GM21526 (cell line): Measurements from ENCODE around the gene TGIF1.
A peak's percentile ranks its signal among the peaks of the same experiment; 100 is the strongest.

ENCODE experiments used
- ATAC-seq: cut with Tn5 transposase; IDR thresholded peaks from one replicate; pipeline ENCODE4 v1.9.1; 2021; ENCODE audit warnings: moderate library complexity; ENCODE audit not compliant: unreplicated experiment, low FRiP score

TGIF1 gene

DNA sequence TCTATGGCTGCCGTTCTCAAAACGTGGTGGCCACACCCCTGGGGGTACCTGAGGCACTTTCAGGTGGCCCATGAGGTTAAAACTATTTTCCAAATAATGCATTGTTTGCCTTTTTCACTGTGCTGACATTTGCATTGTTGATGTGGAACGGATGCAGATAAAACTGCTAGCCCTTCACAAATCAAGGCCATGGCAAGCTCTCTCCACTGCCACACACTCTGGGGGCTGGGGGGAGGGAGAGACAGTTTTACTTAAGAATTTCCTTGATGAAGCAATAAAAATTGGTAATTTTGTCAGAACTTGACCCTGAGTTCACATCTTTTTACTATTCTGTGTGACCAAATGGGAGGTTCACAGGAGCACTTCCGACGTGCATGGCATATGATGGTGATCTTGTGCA lies 22.0 kb upstream of the TGIF1 start:
- no peak for ATAC-seq

GRCh38 chr18:3429121-3429520 lies 20.9 kb upstream of the TGIF1 start:
- ATAC-seq: no peak

DNA sequence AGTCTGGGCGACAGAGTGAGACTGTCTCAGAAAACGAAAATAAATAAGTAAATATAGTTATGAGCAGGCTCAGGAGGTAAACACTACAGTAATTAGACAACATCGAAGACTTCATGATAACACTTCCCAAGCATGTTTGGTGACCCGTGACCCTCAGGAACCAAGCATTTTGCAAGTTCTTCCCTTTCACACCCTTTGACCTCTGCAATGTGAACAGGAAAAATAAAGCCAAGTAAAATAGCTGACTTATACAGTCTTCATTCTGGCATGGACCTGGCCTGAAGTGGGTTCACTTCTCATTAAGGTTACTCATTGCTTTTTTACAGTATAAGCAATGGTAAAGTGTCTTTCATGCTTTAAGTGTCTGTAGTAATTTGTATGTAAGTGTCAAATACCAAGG lies 15.3 kb upstream of the TGIF1 start:
- ATAC-seq: no peak

- no peak for ATAC-seq
Measured at GRCh38 chr18:3440341-3440740, 9.6 kb upstream of the TGIF1 start.

DNA sequence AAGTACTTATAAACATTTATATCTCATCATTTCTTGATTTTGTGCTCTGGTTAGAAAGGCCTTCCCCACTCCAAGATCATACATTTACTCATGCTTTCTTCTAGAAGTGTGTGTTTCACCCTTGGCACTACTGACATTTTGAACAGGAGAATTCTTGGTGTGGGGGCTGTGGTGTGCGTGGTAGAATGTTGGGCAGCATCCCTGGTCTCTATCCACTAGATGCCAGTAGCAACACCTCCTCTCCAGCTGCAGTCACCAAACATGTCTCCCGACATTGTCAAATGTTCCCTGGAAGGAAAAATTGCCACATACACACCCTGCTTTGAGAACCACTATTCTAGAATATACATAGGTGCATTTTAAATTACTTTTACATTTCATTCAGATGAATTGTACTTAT lies 8.7 kb upstream of the TGIF1 start:
- ATAC-seq: no peak

- ATAC-seq: no peak
Measured at GRCh38 chr18:3442919-3443318, 7.1 kb upstream of the TGIF1 start.

DNA sequence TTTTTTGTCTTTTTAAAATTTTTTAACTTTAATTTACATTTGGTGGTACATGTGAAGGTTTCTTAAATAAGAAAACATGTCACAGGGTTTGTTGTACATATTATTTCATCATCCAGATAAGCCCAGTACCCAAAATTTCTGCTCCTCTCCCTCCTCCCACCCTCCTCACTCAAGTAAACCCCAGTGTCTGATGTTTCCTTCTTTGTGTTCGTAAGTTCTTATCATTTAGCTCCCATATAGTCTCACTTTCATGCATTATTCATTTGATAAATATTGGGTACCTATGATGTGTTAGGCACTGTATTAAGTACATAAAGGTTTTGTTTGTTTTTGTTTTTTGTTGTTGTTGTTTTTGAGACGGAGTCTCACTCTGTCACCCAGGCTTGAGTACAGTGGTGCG lies 5.7 kb upstream of the TGIF1 start:
- ATAC-seq: no peak

GRCh38 chr18:3444954-3445353 lies 5.0 kb upstream of the TGIF1 start:
- no peak for ATAC-seq

DNA sequence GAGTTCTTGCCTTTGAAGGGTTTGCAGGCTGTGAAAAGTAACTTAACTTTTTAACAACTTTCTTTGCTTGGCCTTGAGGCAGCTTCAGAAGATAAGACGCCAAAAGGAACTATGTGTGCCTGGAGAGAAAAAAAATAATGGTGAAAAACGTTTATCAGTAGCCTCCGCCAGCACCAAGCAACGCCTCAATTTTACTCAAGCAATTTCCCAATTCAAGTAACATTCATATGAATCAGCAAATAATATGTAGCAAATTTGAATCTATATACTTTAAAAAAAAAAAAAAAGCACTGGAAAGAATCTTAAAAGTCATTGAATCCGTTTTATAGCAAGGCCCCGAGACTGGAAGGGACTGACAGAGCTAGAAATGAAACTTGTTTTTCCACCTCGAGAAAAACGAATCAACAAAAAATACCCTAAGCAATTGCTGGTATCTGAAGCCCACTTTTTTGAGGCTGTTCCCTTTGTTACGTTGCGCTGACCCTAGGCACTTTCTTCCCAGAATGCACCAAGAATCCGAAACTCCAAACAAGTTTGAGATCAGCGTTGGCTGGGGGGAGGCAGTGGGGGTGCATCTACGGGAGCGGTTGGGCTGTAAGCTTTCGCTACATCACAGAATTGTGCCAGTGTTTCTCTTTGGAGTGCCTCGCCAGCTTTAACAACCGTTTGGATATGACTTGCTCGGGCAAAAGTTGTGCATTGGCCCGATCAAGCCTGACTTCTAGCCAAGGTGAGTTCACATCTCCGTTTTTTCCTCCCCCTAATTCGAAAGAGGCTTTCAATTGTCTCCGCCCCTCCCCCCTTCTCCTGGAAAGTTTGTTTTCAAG lies 2.7 kb upstream of the TGIF1 start:
- no peak for ATAC-seq

DNA sequence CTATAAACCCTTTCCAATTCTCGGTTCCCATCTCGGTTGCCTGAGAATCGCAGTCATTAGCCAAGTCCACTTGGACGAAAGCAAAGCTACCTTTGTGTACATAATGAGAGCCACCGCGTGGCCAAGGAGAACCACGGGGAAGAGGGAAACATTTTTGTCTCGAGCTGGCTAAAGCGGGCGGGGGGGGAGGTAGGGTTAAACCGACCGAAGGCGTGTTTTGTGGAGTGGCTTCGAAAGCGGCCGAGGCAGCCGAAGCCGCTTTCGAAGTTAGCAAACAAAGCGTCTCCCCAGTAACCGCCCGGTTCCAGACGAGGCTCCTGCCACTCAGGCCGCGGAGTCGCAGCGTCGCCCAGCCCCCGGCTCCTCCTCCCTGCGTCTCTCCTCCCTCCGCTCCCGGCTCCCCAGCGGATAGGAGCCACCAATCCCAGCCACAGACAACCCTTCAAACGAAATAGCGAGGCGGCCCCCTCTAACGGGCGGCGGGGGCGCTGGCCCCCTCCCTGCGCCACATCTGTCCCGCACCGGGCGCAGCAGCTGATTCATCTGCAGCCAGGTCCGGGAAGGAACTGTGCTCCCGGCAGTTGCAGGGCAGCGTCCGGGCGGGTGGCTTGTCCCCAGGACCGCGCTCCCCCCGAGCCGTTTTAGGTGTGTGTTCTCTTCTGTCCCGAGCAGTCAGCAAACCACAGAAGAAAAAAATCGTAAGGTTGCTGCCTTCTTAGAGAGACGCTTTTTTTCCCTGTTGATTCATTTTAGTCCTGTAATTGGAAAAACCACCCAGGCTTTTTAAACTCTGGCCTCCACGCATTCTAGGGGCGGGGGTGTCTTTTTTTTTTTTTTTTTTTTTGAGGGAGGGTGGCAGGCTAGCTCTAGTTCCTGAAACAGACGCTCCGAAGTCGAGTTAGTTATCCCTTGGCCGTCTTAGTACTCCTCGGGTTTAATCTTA lies 1.8 kb upstream of the TGIF1 start:
- peak; percentile 73 for ATAC-seq

GRCh38 chr18:3448838-3449511 lies 997 bp upstream of the TGIF1 start:
- ATAC-seq: peak; percentile 47

DNA sequence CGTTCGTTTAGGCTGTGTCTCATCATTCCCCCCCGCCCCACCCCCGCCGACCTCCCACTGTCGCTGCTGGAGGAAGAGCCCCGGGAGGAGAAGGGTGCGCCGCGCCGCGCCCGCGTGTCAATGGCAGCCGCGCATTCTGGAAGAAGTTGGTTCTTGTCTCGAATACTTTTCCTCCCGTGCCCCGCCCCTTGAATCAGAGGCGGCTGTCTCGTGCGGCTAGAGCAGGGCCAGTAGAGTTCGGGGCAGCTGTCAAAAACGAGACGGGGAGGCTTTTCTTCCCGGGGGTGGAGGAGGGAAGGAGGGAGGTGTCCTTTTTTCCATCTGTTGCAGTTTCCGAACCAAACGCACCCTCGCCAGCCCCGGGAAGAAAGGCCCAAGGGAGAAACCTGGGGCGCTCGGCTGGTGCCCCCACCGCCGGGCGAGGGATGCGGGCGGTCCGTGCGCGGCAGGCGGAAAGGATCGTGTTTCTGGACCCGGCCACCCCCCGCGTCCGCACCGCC lies 410 bp upstream of the TGIF1 start:
- peak; percentile 10 for ATAC-seq

- no peak for ATAC-seq
Measured at GRCh38 chr18:3450799-3451182, 819 bp downstream of the TGIF1 start.

GRCh38 chr18:3451183-3451988 lies 1.4 kb downstream of the TGIF1 start:
- ATAC-seq: no peak

DNA sequence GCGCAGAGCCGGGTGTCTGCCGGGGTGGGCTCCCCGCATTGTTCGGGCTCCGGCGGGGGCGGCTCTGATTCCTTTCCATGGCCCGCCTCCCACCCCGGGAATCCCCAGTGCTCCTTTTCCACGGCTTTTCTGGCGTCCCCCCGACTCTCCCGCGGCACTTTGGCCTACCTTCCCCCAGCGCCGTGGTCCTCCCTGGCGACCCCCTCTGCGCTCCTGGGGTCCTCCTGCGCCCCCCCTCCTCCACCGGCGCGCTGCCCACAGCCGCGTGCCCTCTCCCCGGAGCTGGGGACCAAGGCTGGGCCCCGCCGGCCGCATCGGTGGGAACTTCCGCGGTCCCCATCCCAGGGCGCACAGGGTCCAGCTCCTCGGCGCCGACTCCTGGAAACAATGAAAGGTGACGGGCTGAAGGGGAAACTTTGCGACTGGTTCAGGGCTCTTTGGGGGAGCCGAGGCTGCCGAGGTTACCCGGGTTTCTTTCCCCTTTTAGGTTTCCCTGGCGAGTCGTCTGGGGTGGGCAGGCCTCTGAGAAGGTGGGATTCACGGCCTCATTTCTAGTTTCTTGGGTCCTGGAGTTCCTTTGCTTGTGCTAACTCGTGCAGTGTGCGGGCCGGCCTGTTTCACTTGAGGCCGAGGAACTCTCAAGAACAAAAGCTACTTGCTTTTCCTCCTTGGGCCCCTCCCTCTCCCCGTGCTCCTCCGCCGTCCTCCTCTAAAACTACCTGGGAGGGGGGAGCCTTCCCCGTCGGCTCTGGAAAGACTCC lies 2.2 kb downstream of the TGIF1 start:
- no peak for ATAC-seq

DNA sequence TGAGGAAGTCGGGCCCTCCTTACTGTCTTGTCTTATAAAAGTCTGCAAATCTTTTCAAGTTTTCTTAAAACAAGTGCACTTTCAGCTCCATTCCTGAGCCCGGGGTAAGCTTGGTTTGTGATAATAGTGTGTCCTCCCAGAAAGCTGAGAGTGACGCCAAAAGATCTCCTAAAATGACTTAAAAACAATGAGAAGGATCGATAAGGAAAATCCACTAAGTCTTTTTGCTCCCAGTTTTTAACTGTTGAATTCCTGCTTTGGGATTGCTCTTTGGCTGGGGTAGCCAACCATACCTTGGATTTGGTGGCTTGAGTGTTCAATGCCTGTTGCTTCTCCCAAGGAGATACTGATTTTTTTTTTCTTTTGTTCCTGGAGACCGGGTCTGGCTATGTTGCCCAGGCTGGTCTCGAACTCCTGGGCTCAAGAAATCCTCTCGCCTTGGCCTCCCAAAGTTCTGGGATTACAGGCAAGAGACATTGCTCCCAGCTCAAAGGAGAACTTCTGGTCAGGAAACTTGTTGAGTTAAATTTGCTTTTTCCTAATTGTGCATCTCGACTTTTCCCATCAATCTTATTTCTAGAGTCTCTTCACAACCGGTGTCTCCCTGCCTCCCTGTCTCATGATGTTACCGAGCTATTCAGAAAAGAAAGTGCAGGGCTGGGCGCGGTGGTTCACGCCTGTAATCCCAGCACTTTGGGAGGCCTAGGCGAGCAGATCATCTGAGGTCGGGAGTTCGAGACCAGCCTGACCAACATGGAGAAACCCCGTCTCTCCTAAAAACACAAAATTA lies 3.0 kb downstream of the TGIF1 start:
- ATAC-seq: no peak

GRCh38 chr18:3453540-3454364 lies 3.8 kb downstream of the TGIF1 start:
- no peak for ATAC-seq
